ENCODE results near the gene RGS7.

- TF ChIP-seq, protein P1, sequence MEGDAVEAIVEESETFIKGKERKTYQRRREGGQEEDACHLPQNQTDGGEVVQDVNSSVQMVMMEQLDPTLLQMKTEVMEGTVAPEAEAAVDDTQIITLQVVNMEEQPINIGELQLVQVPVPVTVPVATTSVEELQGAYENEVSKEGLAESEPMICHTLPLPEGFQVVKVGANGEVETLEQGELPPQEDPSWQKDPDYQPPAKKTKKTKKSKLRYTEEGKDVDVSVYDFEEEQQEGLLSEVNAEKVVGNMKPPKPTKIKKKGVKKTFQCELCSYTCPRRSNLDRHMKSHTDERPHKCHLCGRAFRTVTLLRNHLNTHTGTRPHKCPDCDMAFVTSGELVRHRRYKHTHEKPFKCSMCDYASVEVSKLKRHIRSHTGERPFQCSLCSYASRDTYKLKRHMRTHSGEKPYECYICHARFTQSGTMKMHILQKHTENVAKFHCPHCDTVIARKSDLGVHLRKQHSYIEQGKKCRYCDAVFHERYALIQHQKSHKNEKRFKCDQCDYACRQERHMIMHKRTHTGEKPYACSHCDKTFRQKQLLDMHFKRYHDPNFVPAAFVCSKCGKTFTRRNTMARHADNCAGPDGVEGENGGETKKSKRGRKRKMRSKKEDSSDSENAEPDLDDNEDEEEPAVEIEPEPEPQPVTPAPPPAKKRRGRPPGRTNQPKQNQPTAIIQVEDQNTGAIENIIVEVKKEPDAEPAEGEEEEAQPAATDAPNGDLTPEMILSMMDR (IDR thresholded peaks at IDR 0.05; ENCODE audit: low read depth, low read length) = no peak
- no peak for TF ChIP-seq EZH2phosphoT487 (IDR thresholded peaks at IDR 0.05; ENCODE audit: low read depth)
These were observed at the start of gene RGS7 for GRCh38 chr1:241356519-241357365.

Data from OCI-LY3 (cell line).